ENCODE measurements around the gene FEM1C.

- no peak for TF ChIP-seq CTCF (IDR thresholded peaks at IDR 0.05)
- TF ChIP-seq POLR2A (IDR thresholded peaks at IDR 0.05) = no peak
- TF ChIP-seq EP300 (IDR thresholded peaks at IDR 0.05; ENCODE audit: low read depth) = no peak
Observed at GRCh38 chr5:115580941-115581340, 36.4 kb upstream of the FEM1C start.
